Karpas-422 (cell line): ENCODE results near the gene USP32. TPM values are rescaled to one million over a fixed set of nuclear protein-coding genes. Genes with fewer than 3 reads are reported as not detected.
A peak's percentile ranks its signal among the peaks of the same experiment; 100 is the strongest.

Experiments used
- small RNA-seq: library from RNA; depleted of rRNA; stranded (forward); fragments of <200 nt; gene quantifications from one replicate; pipeline ENCODE3, GENCODE V24; 2014
- total RNA-seq: library from RNA; depleted of rRNA; stranded (reverse); fragments of >200 nt; shearing (Covaris generic); gene quantifications from 2 replicates; pipeline ENCODE4 v1.2.3, GENCODE V29; 2014; ENCODE audit warnings: low replicate concordance; rRNA removed

Gene USP32
- total RNA-seq, 1 experiment from 2014 or later: 81.0 TPM

Small RNAs within 50 kb of the gene (small RNA-seq; reads per million reads assigned to genes)
- 24.4 reads per million, percentile 97 among the genes with 10 or more reads in this experiment for gene SCARNA20

Other genes starting within 250 kb of the USP32 start
- not detected in 2 replicates for gene CA4, start 242.2 kb downstream of the USP32 start, total RNA-seq
- gene CHCT1, start 30.4 kb upstream of the USP32 start, total RNA-seq: not detected in 2 replicates
- gene APPBP2, start 134.1 kb upstream of the USP32 start, total RNA-seq: 15.9 and 21.5 TPM in 2 replicates
- gene PPM1D, start 208.1 kb upstream of the USP32 start, total RNA-seq: 6.4 and 11.8 TPM in 2 replicates